Neural progenitor cell (in vitro differentiated cells): ENCODE data around the gene HMOX1.

Experiments used
- EZH2 ChIP-seq: fragments of 200-600 bp; sonication (generic); IDR thresholded peaks from 2 replicates; pipeline ENCODE4 v1.6.1; 2017; ENCODE audit warnings: antibody characterized with exemption, mild to moderate bottlenecking, moderate library complexity
- TF ChIP-seq, protein P1 (sequence below): fragments of 200-600 bp; sonication (generic); IDR thresholded peaks from 2 replicates; pipeline ENCODE4 v1.5.1; 2017; ENCODE audit warnings: antibody characterized with exemption, mild to moderate bottlenecking

DNA sequence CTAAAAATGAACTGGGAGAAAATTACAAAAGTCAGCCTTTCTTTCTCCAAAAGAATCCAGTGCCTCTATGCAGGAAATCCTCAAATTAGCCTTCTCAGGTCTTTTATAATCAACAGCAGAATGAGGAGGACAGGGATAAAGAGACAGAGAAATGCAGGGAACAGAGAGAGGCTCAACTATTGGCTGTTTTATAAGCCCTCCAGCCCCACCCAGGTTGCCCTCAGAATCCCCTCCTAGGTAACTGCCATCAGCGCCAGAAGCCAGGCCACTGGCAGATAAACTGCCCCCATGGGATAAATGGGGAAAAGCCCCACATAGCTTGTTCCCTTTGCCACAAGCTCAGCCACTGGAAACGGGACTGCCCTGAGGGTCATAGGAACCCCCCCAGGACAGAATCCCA lies 10.9 kb upstream of the HMOX1 start:
- TF ChIP-seq, protein P1, sequence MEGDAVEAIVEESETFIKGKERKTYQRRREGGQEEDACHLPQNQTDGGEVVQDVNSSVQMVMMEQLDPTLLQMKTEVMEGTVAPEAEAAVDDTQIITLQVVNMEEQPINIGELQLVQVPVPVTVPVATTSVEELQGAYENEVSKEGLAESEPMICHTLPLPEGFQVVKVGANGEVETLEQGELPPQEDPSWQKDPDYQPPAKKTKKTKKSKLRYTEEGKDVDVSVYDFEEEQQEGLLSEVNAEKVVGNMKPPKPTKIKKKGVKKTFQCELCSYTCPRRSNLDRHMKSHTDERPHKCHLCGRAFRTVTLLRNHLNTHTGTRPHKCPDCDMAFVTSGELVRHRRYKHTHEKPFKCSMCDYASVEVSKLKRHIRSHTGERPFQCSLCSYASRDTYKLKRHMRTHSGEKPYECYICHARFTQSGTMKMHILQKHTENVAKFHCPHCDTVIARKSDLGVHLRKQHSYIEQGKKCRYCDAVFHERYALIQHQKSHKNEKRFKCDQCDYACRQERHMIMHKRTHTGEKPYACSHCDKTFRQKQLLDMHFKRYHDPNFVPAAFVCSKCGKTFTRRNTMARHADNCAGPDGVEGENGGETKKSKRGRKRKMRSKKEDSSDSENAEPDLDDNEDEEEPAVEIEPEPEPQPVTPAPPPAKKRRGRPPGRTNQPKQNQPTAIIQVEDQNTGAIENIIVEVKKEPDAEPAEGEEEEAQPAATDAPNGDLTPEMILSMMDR: no peak
- no peak for TF ChIP-seq EZH2
